ENCODE measurements around the gene TEX44. TPM values are rescaled to one million over a fixed set of nuclear protein-coding genes. Genes with fewer than 3 reads are reported as not detected.

Gene TEX44
- total RNA-seq, 3 donors from 2014 or later (not counting 1 experiment from before 2014, with no cell fraction given): not detected

DNA sequence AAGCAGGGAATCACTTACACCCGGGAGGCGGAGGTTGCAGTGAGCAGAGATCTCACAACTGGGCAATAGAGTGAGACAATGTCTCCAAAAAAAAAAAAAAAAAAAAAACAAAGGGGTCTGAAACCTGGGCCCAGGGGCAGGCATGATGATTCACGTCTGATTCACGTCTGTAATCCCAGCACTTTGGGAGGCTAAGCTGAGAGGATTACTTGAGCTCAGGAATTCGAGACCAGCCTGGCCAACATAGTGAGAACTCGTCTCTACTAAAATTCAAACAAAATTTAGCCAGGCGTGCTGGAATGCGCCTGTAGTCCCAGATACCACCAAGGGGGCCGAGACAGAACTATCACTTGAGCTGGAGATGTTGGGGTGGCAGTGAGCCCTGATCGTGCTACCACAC lies 30.3 kb downstream of the TEX44 start:
- no peaks in the 10 kb centered on the region for H3K27me3 Mint-ChIP-seq (ENCODE audit: low read depth in 2 of 2)
- no peaks in the 10 kb centered on the region for H3K9me3 Mint-ChIP-seq
- no peak for DNase-seq
- H3K36me3 Mint-ChIP-seq: no peaks in the 10 kb centered on the region
- H3K4me1 Mint-ChIP-seq: peaks cover 0 to 3% of the 10 kb centered on the region in 2 donors
- H3K27ac ChIP-seq (ENCODE audit: low read length): no peak overlapping the region
- H3K4me1 ChIP-seq (ENCODE audit: control insufficient read depth, insufficient read depth, low read length): peaks cover 6% of the 10 kb centered on the region
- ATAC-seq: no peak
- TF ChIP-seq, protein P1, sequence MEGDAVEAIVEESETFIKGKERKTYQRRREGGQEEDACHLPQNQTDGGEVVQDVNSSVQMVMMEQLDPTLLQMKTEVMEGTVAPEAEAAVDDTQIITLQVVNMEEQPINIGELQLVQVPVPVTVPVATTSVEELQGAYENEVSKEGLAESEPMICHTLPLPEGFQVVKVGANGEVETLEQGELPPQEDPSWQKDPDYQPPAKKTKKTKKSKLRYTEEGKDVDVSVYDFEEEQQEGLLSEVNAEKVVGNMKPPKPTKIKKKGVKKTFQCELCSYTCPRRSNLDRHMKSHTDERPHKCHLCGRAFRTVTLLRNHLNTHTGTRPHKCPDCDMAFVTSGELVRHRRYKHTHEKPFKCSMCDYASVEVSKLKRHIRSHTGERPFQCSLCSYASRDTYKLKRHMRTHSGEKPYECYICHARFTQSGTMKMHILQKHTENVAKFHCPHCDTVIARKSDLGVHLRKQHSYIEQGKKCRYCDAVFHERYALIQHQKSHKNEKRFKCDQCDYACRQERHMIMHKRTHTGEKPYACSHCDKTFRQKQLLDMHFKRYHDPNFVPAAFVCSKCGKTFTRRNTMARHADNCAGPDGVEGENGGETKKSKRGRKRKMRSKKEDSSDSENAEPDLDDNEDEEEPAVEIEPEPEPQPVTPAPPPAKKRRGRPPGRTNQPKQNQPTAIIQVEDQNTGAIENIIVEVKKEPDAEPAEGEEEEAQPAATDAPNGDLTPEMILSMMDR (IDR thresholded peaks at IDR 0.05): no peak
- H3K4me3 ChIP-seq (ENCODE audit: low read length): no peak overlapping the region
- H3K4me3 Mint-ChIP-seq: no peak overlapping the region
- H3K36me3 ChIP-seq (ENCODE audit: control insufficient read depth, insufficient read depth, low read length): no peaks in the 10 kb centered on the region
- WGBS (ENCODE audit: insufficient coverage): 96% methylated on average over 10 of the region's 10 CpGs
- no peaks in the 10 kb centered on the region for H3K27me3 ChIP-seq (ENCODE audit: control insufficient read depth, insufficient read depth, low read length)
- H3K9me3 ChIP-seq (ENCODE audit: control insufficient read depth, insufficient read depth, low read length): no peaks in the 10 kb centered on the region
- no peak overlapping the region for H3K27ac Mint-ChIP-seq
- intact Hi-C loops (cut with micrococcal nuclease): no loop called here

DNA sequence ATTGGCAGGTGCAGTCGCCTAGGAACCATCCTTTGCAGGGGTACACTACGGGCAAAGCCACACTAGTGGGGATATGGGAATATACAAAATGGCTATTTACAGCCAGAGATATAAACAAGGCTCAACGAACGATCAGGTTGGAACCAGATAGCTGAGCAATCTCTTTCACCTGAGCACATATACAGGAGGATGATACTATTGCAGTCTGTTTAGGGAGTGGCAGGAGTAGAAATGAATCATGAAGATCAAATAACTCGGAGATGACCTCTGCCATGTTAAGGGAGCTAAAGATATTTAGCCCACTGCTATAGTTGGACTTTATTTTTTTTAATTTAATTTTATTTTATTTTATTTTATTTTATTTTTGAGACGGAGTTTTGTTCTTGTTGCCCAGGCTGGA lies 33.8 kb downstream of the TEX44 start:
- intact Hi-C loops (cut with micrococcal nuclease): no loop called here
- peaks cover 0 to 5% of the 10 kb centered on the region in 2 donors for H3K4me1 Mint-ChIP-seq
- TF ChIP-seq, protein P1 (IDR thresholded peaks at IDR 0.05): no peak
- H3K4me3 Mint-ChIP-seq: no peak overlapping the region
- H3K27ac ChIP-seq (ENCODE audit: low read length): no peak overlapping the region
- ATAC-seq (no peak), DNase-seq (no peak)
- no peak overlapping the region for H3K4me3 ChIP-seq (ENCODE audit: low read length)
- no peaks in the 10 kb centered on the region for H3K27me3 ChIP-seq (ENCODE audit: control insufficient read depth, insufficient read depth, low read length)
- H3K36me3 Mint-ChIP-seq: no peaks in the 10 kb centered on the region
- H3K9me3 ChIP-seq (ENCODE audit: control insufficient read depth, insufficient read depth, low read length): no peaks in the 10 kb centered on the region
- H3K9me3 Mint-ChIP-seq: no peaks in the 10 kb centered on the region
- no peaks in the 10 kb centered on the region for H3K27me3 Mint-ChIP-seq (ENCODE audit: low read depth in 2 of 2)
- H3K27ac Mint-ChIP-seq: no peak overlapping the region
- WGBS (ENCODE audit: insufficient coverage): 93% methylated on average over 5 of the region's 6 CpGs
- H3K4me1 ChIP-seq (ENCODE audit: control insufficient read depth, insufficient read depth, low read length): peaks cover 14% of the 10 kb centered on the region
- no peaks in the 10 kb centered on the region for H3K36me3 ChIP-seq (ENCODE audit: control insufficient read depth, insufficient read depth, low read length)

DNA sequence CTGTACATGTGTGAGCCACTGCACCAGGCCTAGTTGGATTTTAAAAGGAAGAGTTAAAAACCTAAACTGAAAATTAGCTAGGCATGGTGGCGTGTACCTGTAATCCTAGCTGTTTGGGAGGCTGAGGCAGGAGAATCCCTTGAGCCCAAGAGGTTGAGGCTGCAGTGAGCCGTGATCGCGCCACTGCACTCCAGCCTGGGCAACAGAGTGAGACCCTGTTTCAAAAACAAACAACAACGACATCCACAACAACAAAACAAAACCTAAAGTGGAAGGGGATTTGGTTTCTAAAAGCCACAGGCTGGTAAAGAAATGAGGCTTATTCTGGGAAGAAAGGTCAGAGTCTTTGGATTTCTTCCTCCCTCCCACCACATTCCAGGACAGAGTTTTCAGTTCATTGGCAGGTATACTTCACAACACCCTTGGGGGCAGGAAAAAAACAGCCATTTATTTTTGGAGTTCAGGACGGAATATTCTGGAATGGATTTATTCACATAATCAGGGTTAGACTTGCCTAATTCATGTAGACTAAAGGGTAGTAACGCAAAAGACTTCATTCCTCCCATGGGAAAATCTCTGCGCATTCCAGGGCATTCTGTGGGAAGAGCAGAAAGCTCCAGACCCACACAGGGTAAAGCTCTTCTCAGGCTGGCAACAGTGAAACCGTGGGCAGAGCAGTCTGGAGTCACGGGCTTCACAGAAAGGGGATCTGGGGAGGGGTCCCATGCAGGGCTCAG lies 34.9 kb downstream of the TEX44 start:
- 81% methylated on average over 9 of the region's 10 CpGs for WGBS (ENCODE audit: insufficient coverage)
- Histone ChIP-seq H3K27ac (ENCODE audit: low read length) (peak overlapping the region; percentile 57), H3K9me3 (ENCODE audit: control insufficient read depth, insufficient read depth, low read length) (no peaks in the 10 kb centered on the region), H3K4me1 (ENCODE audit: control insufficient read depth, insufficient read depth, low read length) (peaks cover 14% of the 10 kb centered on the region), H3K27me3 (ENCODE audit: control insufficient read depth, insufficient read depth, low read length) (no peaks in the 10 kb centered on the region), H3K4me3 (ENCODE audit: low read length) (no peak overlapping the region), H3K36me3 (ENCODE audit: control insufficient read depth, insufficient read depth, low read length) (no peaks in the 10 kb centered on the region)
- intact Hi-C loops (cut with micrococcal nuclease): no loop called here
- Mint-ChIP-seq H3K27me3 (ENCODE audit: low read depth in 2 of 2) (no peaks in the 10 kb centered on the region), H3K36me3 (no peaks in the 10 kb centered on the region), H3K4me1 (peaks cover 0 to 5% of the 10 kb centered on the region in 2 donors), H3K4me3 (no peak overlapping the region), H3K27ac (no peak overlapping the region), H3K9me3 (no peaks in the 10 kb centered on the region)
- TF ChIP-seq, protein P1 (IDR thresholded peaks at IDR 0.05): no peak
- ATAC-seq (peak in 1 of 3 donors; percentile 22), DNase-seq (no peak)
